ENCODE data around the gene RNF11.

GRCh38 chr1:51287966-51288365 lies 51.9 kb downstream of the RNF11 start:
- no peak for TF ChIP-seq CTCF (IDR thresholded peaks at IDR 0.05 in 4 of 5, conservative IDR thresholded peaks at IDR 0.05 in 1 of 5)
- TF ChIP-seq POLR2A (IDR thresholded peaks at IDR 0.05): no peak

All from gastrocnemius medialis (tissue), 4 donors.